ENCODE results near the gene SYMPK.
A peak's percentile ranks its signal among the peaks of the same experiment; 100 is the strongest.

SYMPK gene

GRCh38 chr19:45883881-45884681, 21.1 kb upstream of the SYMPK start:
- H3K9me3 ChIP-seq (ENCODE audit: control insufficient read depth, low read depth, low read length): no peaks in the 10 kb centered on the region
- no peak overlapping the region for H3K9ac ChIP-seq (ENCODE audit: low read length)
- no peak overlapping the region for H3K27ac ChIP-seq (ENCODE audit: low read length)
- peaks cover 17% of the 10 kb centered on the region for H3K4me1 ChIP-seq (ENCODE audit: control insufficient read depth, low read depth, low read length)
- no peaks in the 10 kb centered on the region for H3K27me3 ChIP-seq (ENCODE audit: control insufficient read depth, insufficient read depth, low read length)
- no peaks in the 10 kb centered on the region for H3K36me3 ChIP-seq (ENCODE audit: control insufficient read depth, low read depth, low read length)
- H3K4me3 ChIP-seq (ENCODE audit: low read length): no peak overlapping the region

GRCh38 chr19:45883586-45883880, 20.6 kb upstream of the SYMPK start:
- H3K4me1 ChIP-seq (ENCODE audit: control insufficient read depth, low read depth, low read length): peaks cover 17% of the 10 kb centered on the region
- no peaks in the 10 kb centered on the region for H3K27me3 ChIP-seq (ENCODE audit: control insufficient read depth, insufficient read depth, low read length)
- H3K9ac ChIP-seq (ENCODE audit: low read length): no peak overlapping the region
- no peaks in the 10 kb centered on the region for H3K36me3 ChIP-seq (ENCODE audit: control insufficient read depth, low read depth, low read length)
- no peak overlapping the region for H3K4me3 ChIP-seq (ENCODE audit: low read length)
- no peak overlapping the region for H3K27ac ChIP-seq (ENCODE audit: low read length)
- no peaks in the 10 kb centered on the region for H3K9me3 ChIP-seq (ENCODE audit: control insufficient read depth, low read depth, low read length)

DNA sequence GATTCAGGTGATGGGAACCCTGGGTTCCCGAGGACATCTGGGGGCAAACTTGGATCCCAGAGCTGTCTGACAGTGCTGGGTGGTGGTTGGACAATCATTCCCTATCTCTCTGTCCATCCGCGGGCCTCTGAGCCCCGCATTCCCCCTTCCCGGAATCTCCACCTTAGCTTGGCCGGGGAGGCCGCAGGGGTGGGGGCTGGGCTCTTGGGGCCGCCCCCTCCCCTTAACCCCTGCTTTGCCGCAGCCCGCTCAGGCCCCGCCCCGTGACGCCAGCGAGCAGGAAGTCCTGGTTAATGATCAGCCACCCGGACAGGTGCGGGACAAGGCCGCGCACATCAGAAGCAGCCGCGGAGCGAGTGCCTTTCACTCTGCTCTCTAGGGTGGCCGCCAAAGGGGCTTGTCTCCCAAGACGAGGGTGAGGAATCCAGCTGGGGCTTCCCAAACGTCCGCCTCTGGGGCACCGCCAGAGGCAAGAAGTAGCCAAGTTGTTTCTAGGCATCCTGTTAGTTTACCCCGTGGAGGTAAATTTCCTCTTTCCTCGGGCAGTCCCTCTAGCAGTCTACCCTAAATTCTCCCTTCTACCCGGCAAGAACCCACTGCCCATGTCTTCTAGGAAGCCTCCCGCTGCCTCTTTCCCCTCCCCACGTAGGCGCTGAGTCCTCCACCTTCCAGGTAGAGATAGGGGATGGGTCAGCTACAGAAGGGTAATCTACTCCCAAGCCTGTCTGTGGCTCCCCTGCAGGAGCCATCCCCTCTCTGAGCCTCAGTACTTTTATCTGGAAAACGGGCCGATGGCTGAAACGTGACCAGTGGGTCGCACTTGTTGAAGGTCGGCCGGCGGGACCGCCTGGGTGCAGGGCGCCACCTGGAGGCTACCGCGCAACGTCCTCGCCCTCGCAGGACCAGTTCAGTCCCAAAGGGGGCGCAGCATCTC, 20.0 kb upstream of the SYMPK start:
- Histone ChIP-seq H3K9me3 (ENCODE audit: control insufficient read depth, low read depth, low read length) (no peaks in the 10 kb centered on the region), H3K27me3 (ENCODE audit: control insufficient read depth, insufficient read depth, low read length) (no peaks in the 10 kb centered on the region), H3K4me3 (ENCODE audit: low read length) (peak overlapping the region; percentile 55), H3K27ac (ENCODE audit: low read length) (peak overlapping the region; percentile 21), H3K9ac (ENCODE audit: low read length) (peak overlapping the region; percentile 16), H3K4me1 (ENCODE audit: control insufficient read depth, low read depth, low read length) (peaks cover 17% of the 10 kb centered on the region), H3K36me3 (ENCODE audit: control insufficient read depth, low read depth, low read length) (no peaks in the 10 kb centered on the region)

- no peaks in the 10 kb centered on the region for H3K27me3 ChIP-seq (ENCODE audit: control insufficient read depth, insufficient read depth, low read length)
- H3K36me3 ChIP-seq (ENCODE audit: control insufficient read depth, low read depth, low read length): no peaks in the 10 kb centered on the region
- peak overlapping the region; percentile 16 for H3K9ac ChIP-seq (ENCODE audit: low read length)
- peaks cover 16% of the 10 kb centered on the region for H3K4me1 ChIP-seq (ENCODE audit: control insufficient read depth, low read depth, low read length)
- no peak overlapping the region for H3K27ac ChIP-seq (ENCODE audit: low read length)
- peak overlapping the region; percentile 55 for H3K4me3 ChIP-seq (ENCODE audit: low read length)
- no peaks in the 10 kb centered on the region for H3K9me3 ChIP-seq (ENCODE audit: control insufficient read depth, low read depth, low read length)
These were observed 19.1 kb upstream of the SYMPK start for GRCh38 chr19:45881909-45882528.

DNA sequence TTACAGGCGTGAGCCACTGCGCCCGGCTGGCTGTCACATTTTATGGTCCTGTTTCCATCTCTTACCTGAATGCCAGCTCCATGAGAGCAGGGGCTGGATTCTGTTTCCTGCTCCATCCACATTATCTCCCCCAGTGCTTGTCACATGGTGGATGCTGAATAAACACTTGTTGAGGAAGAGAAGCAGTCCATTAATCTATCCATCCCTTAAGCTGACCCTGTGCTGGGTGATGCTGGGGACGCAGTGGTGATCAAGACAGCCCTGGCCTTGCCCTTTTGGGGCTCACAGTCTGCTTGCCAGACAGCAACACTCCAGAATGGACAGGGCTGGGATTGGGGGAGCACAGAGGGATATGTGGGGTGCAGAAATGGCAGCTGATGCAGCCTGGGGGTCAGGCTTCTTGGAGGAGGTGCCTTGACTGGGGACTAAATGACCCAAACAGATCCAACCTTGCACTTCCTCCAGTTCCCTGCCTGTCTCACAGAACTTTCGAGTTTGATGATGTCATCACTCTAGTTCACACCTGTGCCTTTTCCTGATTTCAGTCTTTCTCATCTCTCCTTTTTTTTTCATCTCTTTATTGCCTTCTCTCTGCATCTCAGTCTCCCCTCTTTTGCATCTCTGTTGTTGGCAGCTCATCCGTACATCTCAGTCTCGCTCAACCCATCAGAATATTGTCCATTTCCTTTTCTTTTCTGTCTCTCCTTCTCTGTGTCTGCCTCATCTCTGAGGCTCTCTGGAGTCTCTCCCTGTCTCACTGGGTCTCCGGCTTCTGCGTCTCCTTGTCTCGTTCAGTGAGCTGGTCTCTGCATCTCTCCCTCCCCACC, 18.3 kb upstream of the SYMPK start:
- Histone ChIP-seq H3K27ac (ENCODE audit: low read length) (no peak overlapping the region), H3K9me3 (ENCODE audit: control insufficient read depth, low read depth, low read length) (no peaks in the 10 kb centered on the region)

GRCh38 chr19:45879971-45880370, 17.0 kb upstream of the SYMPK start:
- Histone ChIP-seq H3K4me1 (ENCODE audit: control insufficient read depth, low read depth, low read length) (peaks cover 21% of the 10 kb centered on the region), H3K36me3 (ENCODE audit: control insufficient read depth, low read depth, low read length) (no peaks in the 10 kb centered on the region), H3K27ac (ENCODE audit: low read length) (no peak overlapping the region), H3K9me3 (ENCODE audit: control insufficient read depth, low read depth, low read length) (no peaks in the 10 kb centered on the region), H3K4me3 (ENCODE audit: low read length) (no peak overlapping the region), H3K27me3 (ENCODE audit: control insufficient read depth, insufficient read depth, low read length) (no peaks in the 10 kb centered on the region), H3K9ac (ENCODE audit: low read length) (no peak overlapping the region)

More for the DNA sequence above, 18.3 kb upstream of the SYMPK start:
- Histone ChIP-seq H3K4me3 (ENCODE audit: low read length) (peak overlapping the region; percentile 55), H3K9ac (ENCODE audit: low read length) (no peak overlapping the region), H3K27me3 (ENCODE audit: control insufficient read depth, insufficient read depth, low read length) (no peaks in the 10 kb centered on the region), H3K36me3 (ENCODE audit: control insufficient read depth, low read depth, low read length) (no peaks in the 10 kb centered on the region), H3K4me1 (ENCODE audit: control insufficient read depth, low read depth, low read length) (peaks cover 17% of the 10 kb centered on the region)

DNA sequence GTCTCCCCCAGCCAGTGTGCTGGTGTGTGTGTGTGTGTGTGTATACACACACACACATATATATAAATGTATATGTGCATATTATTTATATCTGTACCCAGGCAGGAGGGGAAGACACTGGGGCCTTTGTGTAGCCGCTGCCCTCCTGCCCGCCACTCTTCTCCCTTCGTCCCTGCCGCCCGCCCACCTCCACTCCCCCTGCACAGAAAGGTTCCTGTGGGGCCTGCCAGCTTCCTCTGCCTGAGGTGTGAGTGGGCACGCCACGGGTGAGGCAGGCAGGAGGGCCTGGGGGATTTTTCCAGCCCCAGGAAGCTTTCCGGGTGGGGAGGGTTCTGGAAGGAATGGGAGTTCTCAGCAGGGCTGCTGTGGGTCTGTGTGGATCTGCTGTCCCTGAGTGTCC, 16.1 kb upstream of the SYMPK start:
- H3K36me3 ChIP-seq (ENCODE audit: control insufficient read depth, low read depth, low read length): no peaks in the 10 kb centered on the region
- H3K4me1 ChIP-seq (ENCODE audit: control insufficient read depth, low read depth, low read length): peaks cover 21% of the 10 kb centered on the region
- H3K9me3 ChIP-seq (ENCODE audit: control insufficient read depth, low read depth, low read length): no peaks in the 10 kb centered on the region
- no peaks in the 10 kb centered on the region for H3K27me3 ChIP-seq (ENCODE audit: control insufficient read depth, insufficient read depth, low read length)
- H3K9ac ChIP-seq (ENCODE audit: low read length): no peak overlapping the region
- H3K4me3 ChIP-seq (ENCODE audit: low read length): no peak overlapping the region
- no peak overlapping the region for H3K27ac ChIP-seq (ENCODE audit: low read length)

DNA sequence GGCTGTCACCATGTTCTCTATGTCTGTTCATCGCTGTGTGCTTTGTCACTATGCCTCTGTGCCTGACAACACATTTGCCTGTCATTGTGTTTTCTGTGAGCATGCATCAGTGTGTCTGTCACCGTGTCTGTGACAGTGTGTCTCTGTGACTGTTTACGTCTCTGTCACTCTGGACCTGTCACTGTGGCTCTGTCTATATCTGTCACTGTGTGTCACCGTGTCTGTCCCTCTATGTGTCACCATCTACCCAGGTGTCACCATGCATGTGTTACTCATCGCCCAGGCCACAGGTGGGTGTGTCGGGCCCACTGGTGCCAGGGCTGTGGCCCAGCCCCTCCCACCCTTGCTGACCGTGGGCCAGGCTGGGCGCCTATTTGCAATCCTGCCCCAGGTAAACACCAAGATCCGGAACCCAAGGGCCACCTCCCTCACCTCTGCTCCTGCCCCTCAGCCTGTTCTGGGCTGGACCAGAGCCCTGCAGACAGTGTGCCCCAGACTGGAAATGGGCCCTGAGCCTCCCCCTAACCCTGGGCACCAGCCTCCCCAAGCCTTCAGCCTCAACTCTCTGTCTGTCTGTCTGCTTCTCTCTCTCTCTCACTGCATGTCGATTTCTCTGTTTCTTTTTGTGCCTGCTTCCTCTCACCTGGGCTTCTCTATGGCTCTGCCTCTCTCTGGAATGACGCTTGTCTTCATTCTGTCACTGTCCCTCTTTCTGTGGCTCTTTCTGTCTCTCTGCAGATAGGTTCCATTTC, 15.3 kb upstream of the SYMPK start:
- H3K4me3 ChIP-seq (ENCODE audit: low read length): no peak overlapping the region
- H3K36me3 ChIP-seq (ENCODE audit: control insufficient read depth, low read depth, low read length): peaks cover 3% of the 10 kb centered on the region
- H3K4me1 ChIP-seq (ENCODE audit: control insufficient read depth, low read depth, low read length): peaks cover 21% of the 10 kb centered on the region
- H3K27me3 ChIP-seq (ENCODE audit: control insufficient read depth, insufficient read depth, low read length): no peaks in the 10 kb centered on the region
- no peak overlapping the region for H3K27ac ChIP-seq (ENCODE audit: low read length)
- no peaks in the 10 kb centered on the region for H3K9me3 ChIP-seq (ENCODE audit: control insufficient read depth, low read depth, low read length)
- no peak overlapping the region for H3K9ac ChIP-seq (ENCODE audit: low read length)

GRCh38 chr19:45876411-45877197, 13.7 kb upstream of the SYMPK start:
- H3K9me3 ChIP-seq (ENCODE audit: control insufficient read depth, low read depth, low read length): no peaks in the 10 kb centered on the region
- peak overlapping the region; percentile 54 for H3K4me3 ChIP-seq (ENCODE audit: low read length)
- H3K36me3 ChIP-seq (ENCODE audit: control insufficient read depth, low read depth, low read length): peaks cover 8% of the 10 kb centered on the region
- peaks cover 11% of the 10 kb centered on the region for H3K4me1 ChIP-seq (ENCODE audit: control insufficient read depth, low read depth, low read length)
- H3K27ac ChIP-seq (ENCODE audit: low read length): no peak overlapping the region
- peak overlapping the region; percentile 36 for H3K9ac ChIP-seq (ENCODE audit: low read length)
- H3K27me3 ChIP-seq (ENCODE audit: control insufficient read depth, insufficient read depth, low read length): no peaks in the 10 kb centered on the region

- Histone ChIP-seq H3K9me3 (ENCODE audit: control insufficient read depth, low read depth, low read length) (no peaks in the 10 kb centered on the region), H3K27ac (ENCODE audit: low read length) (no peak overlapping the region), H3K27me3 (ENCODE audit: control insufficient read depth, insufficient read depth, low read length) (no peaks in the 10 kb centered on the region), H3K4me3 (ENCODE audit: low read length) (peak overlapping the region; percentile 54), H3K36me3 (ENCODE audit: control insufficient read depth, low read depth, low read length) (peaks cover 8% of the 10 kb centered on the region), H3K4me1 (ENCODE audit: control insufficient read depth, low read depth, low read length) (peaks cover 6% of the 10 kb centered on the region), H3K9ac (ENCODE audit: low read length) (peak overlapping the region; percentile 36)
These were observed 13.1 kb upstream of the SYMPK start for GRCh38 chr19:45876161-45876410.
